HT1080 (cell line): ENCODE data around the gene DOCK4. TPM values are rescaled to one million over a fixed set of nuclear protein-coding genes. Genes with fewer than 3 reads are reported as not detected.

ENCODE experiments used
- DNase-seq: peaks from one replicate; pipeline ENCODE4 v3.0.0-alpha.2; 2015; ENCODE audit warnings: low read depth
- total RNA-seq: library from RNA; depleted of rRNA; stranded (reverse); fragments of >200 nt; shearing (Covaris generic); gene quantifications from 2 replicates; pipeline ENCODE4 v1.2.3, GENCODE V29; 2014

Gene DOCK4
- total RNA-seq, 1 experiment from 2014 or later: 46.6 TPM

GRCh38 chr7:112056409-112056808 lies 149.8 kb downstream of the DOCK4 start:
- DNase-seq: no peak

- no peak for DNase-seq
Measured at GRCh38 chr7:112053737-112054069, 152.5 kb downstream of the DOCK4 start.

DNA sequence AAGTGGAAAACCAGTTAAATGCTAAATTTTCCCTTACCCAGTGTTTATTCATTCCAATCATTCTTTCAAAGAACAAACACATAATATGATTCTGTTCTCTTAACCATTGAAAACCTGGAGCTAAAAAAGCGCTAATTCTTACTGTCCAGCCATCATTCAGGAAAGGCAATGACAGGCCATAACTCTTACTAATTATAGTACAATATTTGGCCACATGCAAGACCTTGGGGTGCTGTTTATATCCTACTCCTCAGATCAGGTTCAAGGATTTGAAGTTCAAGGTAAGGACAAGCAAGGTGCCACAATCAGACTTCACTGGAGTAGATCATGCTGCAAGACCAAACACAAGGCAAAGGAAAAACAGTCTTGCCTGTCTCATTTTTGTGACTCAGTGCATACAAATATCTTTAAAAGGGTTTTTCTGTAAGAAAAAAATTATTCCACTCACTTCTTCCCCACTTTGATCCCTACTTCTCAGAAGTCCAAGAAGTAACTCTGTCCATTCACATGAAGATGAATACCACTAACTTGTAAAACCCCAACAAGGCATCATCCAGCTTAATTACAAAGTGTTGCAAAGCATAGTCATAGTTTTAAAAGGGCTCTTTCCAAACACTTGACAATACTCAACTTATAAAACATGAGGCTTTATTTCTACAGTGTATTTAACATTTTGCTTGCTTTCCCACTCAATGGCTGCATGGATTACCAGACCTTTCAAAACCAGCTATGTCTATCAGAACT lies 153.0 kb downstream of the DOCK4 start:
- DNase-seq: no peak

DNA sequence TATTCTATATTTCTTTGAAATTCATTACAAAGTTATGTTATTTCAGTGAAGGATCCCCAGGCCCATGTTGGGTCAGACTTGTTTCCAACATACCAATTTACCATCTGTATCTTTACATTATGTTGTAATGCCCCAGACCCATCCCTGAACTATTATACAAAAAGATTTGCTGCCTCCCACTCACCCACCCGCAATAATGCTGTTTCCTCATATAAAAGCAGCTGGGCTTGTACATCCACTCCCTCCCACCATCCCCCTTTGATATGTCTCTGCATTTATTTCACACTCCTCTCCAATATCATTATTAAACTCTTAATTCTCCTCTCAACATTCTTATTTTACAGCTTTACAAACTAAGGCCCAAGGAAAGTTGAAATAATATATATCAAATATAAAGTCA lies 153.7 kb downstream of the DOCK4 start:
- no peak for DNase-seq

- DNase-seq: no peak
Measured at GRCh38 chr7:112050250-112050881, 155.8 kb downstream of the DOCK4 start.

DNA sequence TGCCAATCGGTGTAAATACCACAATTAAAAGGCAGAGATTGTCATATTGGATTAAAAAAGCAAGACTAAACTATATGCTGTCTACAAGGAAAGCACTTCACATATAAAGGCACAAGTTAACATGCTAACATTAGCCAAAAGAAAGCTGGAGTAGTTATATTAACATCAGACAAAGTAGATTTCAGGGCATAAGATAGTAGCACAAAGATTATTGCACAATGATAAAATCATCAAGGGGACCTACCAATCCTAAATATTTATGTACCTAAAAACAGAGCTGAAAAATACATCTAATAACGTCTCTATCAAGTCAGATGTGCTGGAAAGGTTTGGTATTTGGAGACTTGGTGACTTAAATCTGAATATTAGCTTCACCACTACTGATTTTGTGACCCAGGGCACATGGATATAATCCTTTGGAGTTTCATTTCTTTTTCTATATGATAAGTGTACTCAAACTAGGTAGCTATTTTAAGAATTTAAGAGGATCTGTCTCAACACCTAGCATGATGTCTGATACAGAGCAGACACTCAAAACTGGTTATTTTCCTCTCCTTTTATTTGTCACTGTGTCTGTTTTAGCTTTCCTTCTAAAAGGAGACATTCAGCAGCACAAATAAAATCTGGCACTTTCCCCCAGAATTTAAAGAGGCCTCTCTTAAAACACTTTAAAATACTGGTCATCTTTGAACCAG lies 156.5 kb downstream of the DOCK4 start:
- DNase-seq: no peak

DNA sequence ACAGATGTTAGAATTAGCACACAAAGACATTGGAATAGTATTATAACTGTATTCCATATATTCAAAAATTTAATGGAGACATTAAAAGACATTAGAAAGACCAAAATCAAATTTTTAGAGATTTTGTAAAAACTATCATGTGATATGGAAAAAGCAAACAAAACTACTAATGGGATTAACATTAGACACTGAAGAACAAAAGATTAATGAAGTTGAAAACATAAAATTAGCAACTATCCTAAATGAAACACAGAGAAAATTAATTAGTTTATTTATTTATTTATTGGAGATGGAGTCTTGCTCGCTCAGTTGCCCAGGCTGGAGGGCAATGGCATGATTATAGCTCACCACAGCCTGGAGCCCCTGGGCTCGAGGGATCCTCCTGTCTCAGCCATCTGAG lies 158.8 kb downstream of the DOCK4 start:
- no peak for DNase-seq

DNA sequence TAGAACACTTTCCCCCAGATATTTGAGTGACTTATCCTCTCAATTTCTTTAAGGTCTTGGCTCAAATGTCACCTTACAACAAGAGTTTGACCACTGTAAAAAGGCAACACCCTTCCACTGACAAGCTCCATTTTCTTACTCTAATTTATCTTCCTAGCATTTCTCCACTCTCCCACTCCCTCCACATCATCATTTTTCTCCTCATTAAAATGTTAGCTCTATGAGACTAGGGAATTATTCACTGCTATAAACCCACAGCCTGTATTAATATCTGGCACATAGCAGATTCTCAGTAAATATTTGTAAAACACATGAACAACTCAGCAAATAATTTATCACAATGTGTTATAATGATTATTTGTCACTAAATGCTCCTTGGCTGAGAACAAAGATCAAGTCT lies 161.0 kb downstream of the DOCK4 start:
- no peak for DNase-seq

DNA sequence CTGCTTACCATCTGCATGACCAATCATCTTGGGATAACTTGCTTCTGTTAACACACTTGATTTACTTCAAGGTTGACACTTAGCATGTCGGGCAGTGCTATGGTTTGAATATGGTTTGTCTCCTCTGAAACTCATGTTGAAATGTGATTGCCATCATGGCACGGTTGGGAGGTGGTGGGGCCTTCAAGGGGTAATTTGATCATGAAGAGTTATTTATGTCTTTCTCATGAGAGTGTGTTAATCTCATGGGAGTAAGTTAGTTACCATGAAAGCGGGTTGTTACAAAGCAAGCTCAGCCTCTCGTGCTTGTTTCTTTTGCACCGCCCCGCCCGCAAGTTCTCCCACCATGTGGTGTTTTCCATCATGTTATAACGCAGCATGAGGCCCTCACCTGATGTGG lies 163.6 kb downstream of the DOCK4 start:
- no peak for DNase-seq

GRCh38 chr7:112038353-112038752 lies 167.8 kb downstream of the DOCK4 start:
- no peak for DNase-seq

DNA sequence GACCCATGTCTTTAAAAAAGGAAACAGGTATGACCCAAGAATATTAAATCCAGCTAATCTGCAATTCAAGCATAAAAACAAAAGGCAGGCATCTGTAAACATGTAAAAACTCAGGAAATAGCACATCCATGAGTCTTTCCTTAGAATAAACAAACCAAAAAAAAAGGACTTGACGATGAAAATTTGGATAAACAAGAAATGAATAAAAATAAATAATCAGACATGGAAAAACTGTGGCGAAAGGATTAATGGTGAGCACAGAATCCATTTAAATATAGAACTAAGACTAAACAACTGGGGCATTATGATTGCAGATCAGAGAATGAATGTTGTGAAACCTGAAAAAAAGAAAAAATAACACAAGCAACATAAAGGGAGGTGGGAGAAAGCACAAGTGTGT lies 170.1 kb downstream of the DOCK4 start:
- no peak for DNase-seq

GRCh38 chr7:112031689-112032088 lies 174.5 kb downstream of the DOCK4 start:
- no peak for DNase-seq

DNA sequence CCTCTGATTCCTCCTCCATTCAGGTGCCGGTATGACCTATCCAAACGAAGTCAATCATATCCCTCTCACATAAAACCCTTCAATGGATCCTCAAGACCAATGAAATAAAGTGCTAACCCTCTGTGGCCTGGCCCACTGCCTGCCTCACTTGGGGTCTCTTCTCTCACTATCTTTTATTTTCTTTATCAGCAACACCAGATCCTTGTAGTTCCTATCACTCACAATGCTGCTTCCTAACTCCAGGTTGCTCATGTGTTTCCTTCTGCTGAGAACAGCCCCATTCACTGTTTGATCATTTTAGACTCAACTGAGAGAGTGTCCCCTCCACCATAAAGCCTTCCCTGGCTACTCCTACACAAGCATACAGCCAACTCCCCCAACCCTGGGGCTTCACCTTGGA lies 180.6 kb downstream of the DOCK4 start:
- DNase-seq: no peak

DNA sequence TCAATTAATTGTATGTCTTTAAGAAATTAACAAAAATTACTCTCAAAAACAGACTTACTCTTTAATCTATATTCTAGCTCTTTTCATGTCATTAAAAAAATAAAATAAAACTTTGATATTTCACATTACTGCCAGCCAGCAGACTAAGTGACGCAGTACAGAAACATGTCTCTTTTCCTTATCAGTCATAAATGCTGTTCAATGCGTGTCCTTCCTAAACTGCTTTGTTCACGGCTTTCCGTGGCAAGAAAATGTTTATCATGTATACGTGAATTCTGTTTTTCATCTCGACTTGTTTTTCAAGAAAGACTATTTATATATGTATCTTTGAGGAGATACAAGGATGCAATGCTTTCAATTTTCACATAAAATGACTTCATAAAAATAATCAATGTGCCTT lies 182.4 kb downstream of the DOCK4 start:
- no peak for DNase-seq

DNA sequence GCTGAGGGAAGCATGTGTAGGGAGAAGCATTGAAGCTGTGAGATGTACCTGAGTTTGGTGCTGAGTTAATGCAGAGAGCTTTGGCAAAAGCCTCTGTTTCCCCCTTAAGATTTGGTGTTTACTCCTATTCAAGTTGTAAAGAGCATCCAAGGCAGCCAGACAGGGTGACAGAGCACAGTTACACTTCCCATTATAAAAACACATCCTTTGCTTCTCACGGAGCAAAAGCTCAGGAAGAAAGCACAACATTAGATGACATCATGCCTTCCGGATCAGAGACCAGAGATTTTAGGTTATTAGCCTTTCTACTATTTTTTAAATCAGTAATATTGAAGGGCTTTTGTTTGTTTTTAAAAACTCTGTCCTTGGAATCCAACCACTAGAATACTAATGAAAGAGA lies 182.9 kb downstream of the DOCK4 start:
- no peak for DNase-seq

DNA sequence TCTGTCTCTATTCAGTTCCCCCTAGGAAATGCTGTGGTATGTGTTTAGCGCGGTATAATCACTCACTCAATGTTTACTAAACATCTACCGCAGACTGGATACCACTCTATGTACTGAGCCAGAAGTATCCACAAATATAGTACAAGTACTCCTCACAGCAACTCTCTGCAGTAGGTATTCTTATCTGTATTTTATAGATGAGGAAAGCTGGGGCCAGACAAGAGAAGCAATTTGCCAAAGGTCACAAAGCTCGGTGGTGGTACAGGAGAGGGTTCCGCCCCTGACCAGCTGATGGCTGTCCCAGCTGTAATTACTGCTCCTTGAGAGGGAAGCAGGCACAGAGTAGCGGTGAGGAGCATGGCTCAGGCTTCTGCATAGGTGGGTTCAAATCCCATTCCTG lies 184.1 kb downstream of the DOCK4 start:
- no peak for DNase-seq

GRCh38 chr7:112021379-112022044 lies 184.7 kb downstream of the DOCK4 start:
- no peak for DNase-seq

DNA sequence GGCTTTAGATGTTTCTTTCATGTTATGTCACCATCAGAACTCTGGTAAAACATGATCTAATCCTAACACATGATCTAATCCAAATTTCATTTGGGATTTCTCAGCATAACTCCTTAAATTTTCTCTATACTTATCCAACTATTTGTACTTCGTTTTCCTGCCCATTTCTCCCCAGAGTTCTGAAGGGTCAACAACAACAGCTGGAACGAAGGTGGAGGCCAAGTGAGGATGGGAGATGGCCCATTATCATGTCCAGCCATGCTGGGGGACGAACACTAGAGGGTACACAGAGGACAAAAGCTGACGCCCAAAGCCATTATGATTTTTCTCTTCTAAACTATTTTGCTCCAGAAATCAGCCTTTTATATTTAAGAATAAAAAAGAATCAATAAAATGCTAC lies 185.4 kb downstream of the DOCK4 start:
- DNase-seq: no peak

GRCh38 chr7:112019932-112020331 lies 186.3 kb downstream of the DOCK4 start:
- no peak for DNase-seq

DNA sequence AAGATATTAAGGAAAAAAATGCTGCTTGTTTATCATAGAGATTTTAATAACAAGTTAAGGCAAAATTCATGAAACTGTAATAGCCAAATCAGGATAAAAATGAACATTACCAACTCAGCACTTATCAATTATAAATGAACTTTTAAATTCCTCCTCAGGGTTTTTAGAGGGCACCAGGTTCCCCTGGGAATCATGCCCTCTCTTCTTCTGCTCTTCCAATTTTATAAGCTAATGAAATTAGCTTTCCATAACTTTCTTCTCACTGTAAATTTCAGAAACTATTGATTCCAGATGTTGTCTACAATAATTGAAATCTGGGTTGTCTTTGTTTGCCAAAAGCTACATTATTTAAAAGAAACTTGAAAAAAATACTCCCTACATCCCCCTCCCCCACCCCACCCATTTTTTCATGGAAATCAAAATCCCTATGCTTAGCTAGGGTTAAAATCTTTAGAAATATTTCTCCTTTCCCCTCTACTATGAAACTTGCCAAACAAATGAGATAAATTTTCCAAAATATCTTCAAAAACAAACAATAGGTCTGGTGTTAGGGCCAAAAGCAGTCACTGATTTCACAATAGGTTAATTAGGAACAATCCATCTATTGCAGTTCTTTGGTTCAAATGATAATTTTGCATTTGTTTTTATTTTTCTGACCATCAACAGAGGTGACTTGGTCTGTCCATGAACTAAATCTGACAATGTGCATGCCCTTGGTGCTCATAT lies 187.7 kb downstream of the DOCK4 start:
- DNase-seq: no peak

- DNase-seq: no peak
Measured at GRCh38 chr7:112015146-112015545, 191.1 kb downstream of the DOCK4 start.

DNA sequence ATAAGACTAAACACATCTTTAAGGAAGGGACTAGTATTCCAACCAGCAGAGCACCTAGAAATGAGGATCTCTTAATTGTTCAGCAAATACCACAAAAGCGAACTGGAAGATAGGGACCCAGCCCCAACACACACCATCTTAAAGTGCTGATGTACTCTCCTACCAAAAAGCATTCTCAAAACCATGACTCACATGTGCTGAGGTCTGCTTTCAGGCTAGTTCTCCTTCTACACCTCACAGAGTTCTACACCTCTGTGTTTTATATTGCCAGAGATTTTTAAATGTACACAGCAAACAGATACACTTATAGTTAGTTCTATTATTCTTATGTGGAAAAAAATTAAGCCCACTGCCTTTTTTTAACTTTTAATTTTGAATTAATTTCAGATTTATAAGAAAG lies 191.9 kb downstream of the DOCK4 start:
- no peak for DNase-seq
